ENCODE data around the gene ZNF660.
A peak's percentile ranks its signal among the peaks of the same experiment; 100 is the strongest.
"Not testable (repeated sequence)": the region's sequence is repeated elsewhere in the genome, so short reads cannot be mapped to it uniquely, and the experiment has no call there.

The ZNF660 gene

DNA sequence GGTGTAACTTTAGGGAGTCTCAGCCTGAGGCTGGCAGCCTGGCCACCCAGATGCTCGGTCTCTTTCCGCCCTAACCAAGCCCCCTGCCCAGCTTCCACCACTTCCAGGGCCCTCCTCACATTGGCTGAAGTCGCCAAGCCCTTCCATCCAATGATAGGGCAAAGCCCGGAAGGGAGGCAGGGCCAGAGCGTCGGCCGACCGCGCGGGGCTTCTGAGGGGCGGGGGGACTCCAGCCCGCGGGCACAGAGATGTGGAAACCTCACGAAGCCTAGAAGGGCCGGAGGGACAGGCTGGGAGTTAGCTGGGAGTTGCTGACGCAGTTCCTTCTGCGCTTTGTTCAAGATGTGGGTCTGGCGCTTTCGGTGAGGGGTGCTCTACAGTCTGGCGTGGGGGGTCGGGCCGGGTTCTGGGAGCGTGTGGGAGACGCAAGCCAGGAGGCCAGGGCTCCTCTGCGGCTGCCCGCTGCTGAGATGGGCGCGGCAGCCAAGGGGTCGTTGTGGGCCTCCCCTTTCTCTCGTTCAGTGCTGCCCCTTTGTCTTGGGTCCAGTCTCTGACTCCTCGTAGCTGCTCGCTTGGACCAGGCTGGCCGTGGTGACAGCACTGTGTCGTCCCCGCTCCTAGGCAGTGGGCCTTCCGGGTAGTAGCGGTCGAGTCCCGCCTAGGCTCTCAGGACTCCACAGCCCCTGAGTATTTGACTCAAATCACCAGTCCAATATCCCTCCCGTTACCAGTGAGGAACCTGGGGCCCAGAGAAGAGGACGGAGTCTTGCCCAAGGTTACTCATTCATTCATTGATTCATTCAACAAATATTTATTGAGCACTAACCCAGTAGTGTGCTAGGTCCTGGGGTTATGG is at the start of gene ZNF660:
TSS of gene ZNF660 (plus strand) at position 319 of the 856 bp plus-strand sequence. CDS start 9,230 bp downstream, outside the sequence.
- no peaks in the 10 kb centered on the region for H3K9me3 ChIP-seq (ENCODE audit: control insufficient read depth, low read length)
- H3K4me1 ChIP-seq (ENCODE audit: control insufficient read depth, insufficient read depth, low read length), result peaks cover 16% of the 10 kb centered on the region
- peak; percentile 53 for DNase-seq (ENCODE audit: low read depth)
- peak within 1 kb of the TSS; percentile 85 for H3K9ac ChIP-seq (ENCODE audit: low read length)
- H3K27me3 ChIP-seq (replicated peaks; ENCODE audit: control insufficient read depth, insufficient read depth, low read length), result no peaks in the 10 kb centered on the region
- peaks cover 17% of the 10 kb centered on the region for H3K36me3 ChIP-seq (ENCODE audit: control insufficient read depth, insufficient read depth, low read length, severe bottlenecking)
- peak within 1 kb of the TSS; percentile 87 for H3K4me3 ChIP-seq (ENCODE audit: low read length)

DNA sequence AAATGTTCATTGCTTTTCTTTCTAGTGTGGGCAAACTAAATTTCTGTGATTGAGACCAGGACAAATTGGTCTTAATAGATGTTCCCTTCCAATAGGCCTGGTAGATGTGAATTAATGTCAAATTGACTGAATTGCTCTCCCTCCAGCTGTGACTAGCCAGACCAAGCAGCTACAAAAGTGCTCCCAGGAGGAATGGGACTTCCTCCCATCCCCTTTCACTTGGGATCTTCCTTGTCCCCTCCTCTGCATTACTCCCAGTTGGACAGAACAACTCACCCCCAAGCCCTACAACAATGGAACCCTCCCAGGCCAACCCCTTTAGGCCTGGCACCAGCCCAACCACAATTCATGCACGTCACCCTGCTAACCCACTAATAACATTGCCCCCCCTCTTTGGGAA is 49.4 kb upstream of the ZNF660 start:
- no peak for DNase-seq (ENCODE audit: low read depth)
- H3K4me3 ChIP-seq (ENCODE audit: low read length), result no peak overlapping the region
- no peaks in the 10 kb centered on the region for H3K4me1 ChIP-seq (ENCODE audit: control insufficient read depth, insufficient read depth, low read length)
- H3K27me3 ChIP-seq (replicated peaks; ENCODE audit: control insufficient read depth, insufficient read depth, low read length), result peaks cover 51% of the 10 kb centered on the region
- no peak overlapping the region for H3K9ac ChIP-seq (ENCODE audit: low read length)
- no peaks in the 10 kb centered on the region for H3K36me3 ChIP-seq (ENCODE audit: control insufficient read depth, insufficient read depth, low read length, severe bottlenecking)
- H3K9me3 ChIP-seq (ENCODE audit: control insufficient read depth, low read length), result no peaks in the 10 kb centered on the region

DNA sequence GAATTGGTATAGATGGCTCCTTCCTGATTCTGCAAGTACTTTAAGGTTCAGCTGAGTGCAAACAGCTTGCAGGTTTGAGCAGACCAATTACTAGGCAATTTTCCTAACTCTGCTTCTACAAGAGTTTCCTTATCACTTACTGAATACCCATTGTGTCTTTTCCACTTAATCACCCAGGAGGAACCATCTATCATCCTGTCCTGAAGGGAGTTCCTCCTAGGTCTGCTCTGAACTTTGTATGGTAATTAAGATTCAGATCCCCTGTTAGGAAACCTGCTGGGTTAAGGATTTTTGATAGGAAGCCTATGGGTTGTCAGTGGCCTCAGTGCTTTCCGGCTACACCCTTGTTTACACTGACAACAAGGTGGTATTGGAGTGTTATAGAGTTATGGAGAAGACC is 40.0 kb upstream of the ZNF660 start:
- peaks cover 12% of the 10 kb centered on the region for H3K27me3 ChIP-seq (replicated peaks; ENCODE audit: control insufficient read depth, insufficient read depth, low read length)
- H3K4me1 ChIP-seq (ENCODE audit: control insufficient read depth, insufficient read depth, low read length); H3K36me3 ChIP-seq (ENCODE audit: control insufficient read depth, insufficient read depth, low read length, severe bottlenecking); H3K4me3 ChIP-seq (ENCODE audit: low read length); H3K9ac ChIP-seq (ENCODE audit: low read length); DNase-seq (ENCODE audit: low read depth); H3K9me3 ChIP-seq (ENCODE audit: control insufficient read depth, low read length): not testable (repeated sequence)

DNA sequence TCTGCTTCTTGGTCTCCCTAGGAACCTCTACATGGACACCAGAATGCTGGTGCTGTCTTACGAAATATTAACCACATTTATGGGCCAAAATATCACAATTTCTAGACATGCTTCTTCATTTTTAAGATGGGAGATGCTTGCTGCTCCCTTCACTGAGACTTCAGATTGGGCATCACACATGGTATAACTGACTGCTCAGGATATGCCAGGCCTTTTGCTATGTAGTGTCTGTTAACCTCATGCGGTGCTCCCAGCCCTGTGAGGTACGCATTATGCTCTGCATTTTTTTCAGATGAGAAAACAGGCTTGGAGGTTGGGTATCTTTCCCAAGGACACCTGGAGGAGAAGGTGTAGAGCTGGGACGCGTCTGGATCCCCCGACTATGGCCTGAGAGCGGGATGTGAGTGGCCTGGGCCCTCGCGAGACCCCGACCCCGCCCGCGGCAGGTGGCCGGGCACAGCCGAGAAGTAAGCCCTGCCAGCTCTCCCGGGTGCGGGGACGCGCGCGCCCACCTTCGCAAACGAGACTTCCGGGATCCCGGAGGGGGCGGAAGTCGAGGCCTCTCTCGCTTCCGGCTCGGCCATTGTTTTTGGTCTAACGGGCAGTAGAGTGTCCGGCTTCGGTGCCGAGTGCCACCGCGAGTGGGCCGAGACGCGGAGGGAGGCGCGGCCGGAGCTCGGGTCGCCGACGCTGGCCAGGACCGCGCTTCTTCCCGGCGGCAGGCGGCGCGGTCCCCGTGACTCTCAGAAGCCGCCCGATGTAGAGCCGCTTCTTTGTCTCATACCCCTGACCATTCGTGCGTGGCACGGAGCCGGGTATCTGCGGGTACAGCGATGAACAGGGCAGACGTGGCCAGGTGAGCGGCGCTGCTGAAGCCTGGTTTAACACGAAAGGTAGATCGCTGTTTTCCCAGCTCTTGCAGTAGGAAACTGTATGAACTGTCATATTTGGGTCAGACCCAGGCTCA is 29.9 kb upstream of the ZNF660 start, which contains the start of gene ZKSCAN7:
TSS of gene ZKSCAN7 (plus strand) at position 568 of the 967 bp plus-strand sequence. CDS start 1,855 bp downstream, outside the sequence.
- H3K36me3 ChIP-seq (ENCODE audit: control insufficient read depth, insufficient read depth, low read length, severe bottlenecking), result no peaks in the 10 kb centered on the region
- peaks cover 10% of the 10 kb centered on the region for H3K4me1 ChIP-seq (ENCODE audit: control insufficient read depth, insufficient read depth, low read length)
- peak; percentile 77 for DNase-seq (ENCODE audit: low read depth)
- peak within 1 kb of the TSS; percentile 93 for H3K4me3 ChIP-seq (ENCODE audit: low read length)
- H3K9me3 ChIP-seq (ENCODE audit: control insufficient read depth, low read length), result peaks cover 17% of the 10 kb centered on the region
- peaks cover 26% of the 10 kb centered on the region for H3K27me3 ChIP-seq (replicated peaks; ENCODE audit: control insufficient read depth, insufficient read depth, low read length)
- H3K9ac ChIP-seq (ENCODE audit: low read length), result peak within 1 kb of the TSS; percentile 92

DNA sequence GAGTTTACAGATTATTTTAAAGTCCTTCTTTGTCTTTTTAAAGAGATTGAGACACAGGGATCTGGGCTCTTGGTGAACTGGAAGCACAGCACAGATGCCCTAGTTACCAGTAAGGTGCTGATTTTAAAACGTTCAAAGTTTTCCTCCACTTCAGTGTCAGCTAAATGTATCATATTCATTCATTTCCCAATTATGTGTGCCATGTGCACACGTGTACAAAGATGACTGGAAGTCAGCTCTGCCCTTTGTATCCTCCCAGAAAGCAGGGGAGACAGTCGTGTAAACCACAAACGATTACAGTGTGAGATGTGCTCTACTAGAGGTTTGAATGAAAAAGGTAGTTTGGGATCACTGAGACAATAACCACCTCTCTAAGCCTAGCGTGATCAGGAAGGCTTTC is 29.0 kb upstream of the ZNF660 start:
- Histone ChIP-seq H3K9ac (ENCODE audit: low read length) (peak overlapping the region; percentile 92), H3K27me3 (replicated peaks; ENCODE audit: control insufficient read depth, insufficient read depth, low read length) (peaks cover 18% of the 10 kb centered on the region), H3K4me3 (ENCODE audit: low read length) (peak overlapping the region; percentile 93), H3K36me3 (ENCODE audit: control insufficient read depth, insufficient read depth, low read length, severe bottlenecking) (peaks cover under 1% of the 10 kb centered on the region), H3K4me1 (ENCODE audit: control insufficient read depth, insufficient read depth, low read length) (peaks cover 10% of the 10 kb centered on the region), H3K9me3 (ENCODE audit: control insufficient read depth, low read length) (peaks cover 17% of the 10 kb centered on the region)
- peak; percentile 13 for DNase-seq (ENCODE audit: low read depth)

DNA sequence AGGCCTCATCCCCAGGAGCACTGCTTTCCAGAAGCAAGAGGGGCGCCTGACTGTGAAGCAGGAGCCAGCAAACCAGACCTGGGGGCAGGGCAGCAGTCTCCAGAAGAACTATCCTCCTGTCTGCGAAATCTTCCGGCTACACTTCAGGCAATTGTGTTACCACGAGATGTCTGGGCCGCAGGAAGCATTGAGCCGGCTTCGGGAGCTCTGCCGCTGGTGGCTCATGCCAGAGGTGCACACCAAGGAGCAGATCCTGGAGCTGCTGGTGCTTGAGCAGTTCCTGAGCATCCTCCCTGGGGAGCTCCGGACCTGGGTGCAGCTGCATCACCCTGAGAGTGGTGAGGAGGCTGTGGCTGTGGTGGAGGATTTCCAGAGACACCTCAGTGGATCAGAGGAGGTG is 27.7 kb upstream of the ZNF660 start:
- Histone ChIP-seq H3K4me1 (ENCODE audit: control insufficient read depth, insufficient read depth, low read length) (peaks cover 10% of the 10 kb centered on the region), H3K9me3 (ENCODE audit: control insufficient read depth, low read length) (peaks cover 15% of the 10 kb centered on the region), H3K9ac (ENCODE audit: low read length) (no peak overlapping the region), H3K36me3 (ENCODE audit: control insufficient read depth, insufficient read depth, low read length, severe bottlenecking) (peaks cover 10% of the 10 kb centered on the region), H3K27me3 (replicated peaks; ENCODE audit: control insufficient read depth, insufficient read depth, low read length) (peaks cover 6% of the 10 kb centered on the region), H3K4me3 (ENCODE audit: low read length) (no peak overlapping the region)
- DNase-seq (ENCODE audit: low read depth), result no peak

DNA sequence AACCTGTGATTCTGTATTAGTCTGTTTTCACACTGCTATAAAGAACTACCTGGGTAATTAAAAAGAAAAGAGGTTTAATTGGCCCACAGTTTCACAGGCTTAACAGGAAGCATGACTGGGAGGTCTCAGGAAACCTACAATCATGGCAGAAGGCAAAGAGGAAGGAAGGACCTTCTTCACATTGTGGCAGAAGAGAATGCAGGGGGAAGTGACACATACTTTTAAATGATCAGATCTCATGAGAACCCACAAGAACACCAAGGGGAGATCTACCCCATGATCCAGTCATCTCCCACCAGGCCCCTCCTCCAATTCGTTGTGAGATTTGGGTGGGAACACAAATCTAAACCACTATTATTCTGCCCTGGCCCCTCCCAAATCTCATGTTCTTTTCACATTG is 23.7 kb upstream of the ZNF660 start:
- Histone ChIP-seq H3K9ac (ENCODE audit: low read length) (no peak overlapping the region), H3K9me3 (ENCODE audit: control insufficient read depth, low read length) (peaks cover 7% of the 10 kb centered on the region), H3K4me3 (ENCODE audit: low read length) (no peak overlapping the region), H3K27me3 (replicated peaks; ENCODE audit: control insufficient read depth, insufficient read depth, low read length) (no peaks in the 10 kb centered on the region), H3K36me3 (ENCODE audit: control insufficient read depth, insufficient read depth, low read length, severe bottlenecking) (peaks cover 22% of the 10 kb centered on the region), H3K4me1 (ENCODE audit: control insufficient read depth, insufficient read depth, low read length) (peaks cover under 1% of the 10 kb centered on the region)
- DNase-seq (ENCODE audit: low read depth), result no peak

DNA sequence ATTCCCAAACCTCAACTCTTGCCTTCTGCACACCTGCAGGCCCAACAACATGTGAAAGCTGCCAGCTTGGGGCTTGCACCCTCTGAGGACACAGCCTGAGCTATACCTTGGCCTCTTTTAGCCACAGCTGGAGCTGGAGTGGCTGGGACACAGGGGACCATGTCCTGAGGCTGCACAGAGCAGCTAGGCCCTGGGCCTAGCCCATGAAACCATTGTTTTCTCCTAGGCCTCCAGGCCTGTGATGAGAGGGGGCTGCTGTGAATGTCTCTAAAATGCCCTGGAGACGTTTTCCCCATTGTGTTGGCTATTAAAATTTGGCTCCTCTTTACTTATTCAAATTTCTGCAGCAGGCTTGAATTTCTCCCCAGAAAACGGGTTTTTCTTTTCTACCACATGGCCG is 22.6 kb upstream of the ZNF660 start:
- peaks cover 26% of the 10 kb centered on the region for H3K36me3 ChIP-seq (ENCODE audit: control insufficient read depth, insufficient read depth, low read length, severe bottlenecking)
- H3K4me1 ChIP-seq (ENCODE audit: control insufficient read depth, insufficient read depth, low read length), result no peaks in the 10 kb centered on the region
- no peak overlapping the region for H3K4me3 ChIP-seq (ENCODE audit: low read length)
- H3K9me3 ChIP-seq (ENCODE audit: control insufficient read depth, low read length), result peaks cover 7% of the 10 kb centered on the region
- H3K9ac ChIP-seq (ENCODE audit: low read length), result no peak overlapping the region
- no peaks in the 10 kb centered on the region for H3K27me3 ChIP-seq (replicated peaks; ENCODE audit: control insufficient read depth, insufficient read depth, low read length)
- no peak for DNase-seq (ENCODE audit: low read depth)

DNA sequence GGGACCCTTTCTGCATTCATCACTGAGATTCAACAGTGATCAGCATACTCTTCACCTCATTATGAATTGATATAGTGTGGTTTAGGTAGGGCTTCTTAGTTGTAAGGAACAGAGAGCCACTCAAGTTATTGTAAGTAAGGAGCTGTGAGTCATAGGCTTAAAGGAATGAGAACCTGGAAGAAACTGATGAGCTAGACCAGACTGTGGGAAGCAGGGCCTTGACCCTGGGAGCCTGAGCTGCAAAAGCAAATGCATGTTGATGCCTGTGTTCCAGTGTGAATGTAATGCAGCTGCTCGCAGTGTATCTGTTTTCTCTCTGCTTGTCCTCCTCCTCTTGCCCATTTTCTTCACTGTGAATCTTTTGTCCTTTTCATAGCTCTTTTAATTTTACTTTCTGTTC is 16.2 kb upstream of the ZNF660 start:
- H3K9me3 ChIP-seq (ENCODE audit: control insufficient read depth, low read length), result peaks cover 45% of the 10 kb centered on the region
- no peak overlapping the region for H3K4me3 ChIP-seq (ENCODE audit: low read length)
- no peak overlapping the region for H3K9ac ChIP-seq (ENCODE audit: low read length)
- no peaks in the 10 kb centered on the region for H3K4me1 ChIP-seq (ENCODE audit: control insufficient read depth, insufficient read depth, low read length)
- peak; percentile 36 for DNase-seq (ENCODE audit: low read depth)
- peaks cover 59% of the 10 kb centered on the region for H3K36me3 ChIP-seq (ENCODE audit: control insufficient read depth, insufficient read depth, low read length, severe bottlenecking)
- H3K27me3 ChIP-seq (replicated peaks; ENCODE audit: control insufficient read depth, insufficient read depth, low read length), result no peaks in the 10 kb centered on the region

DNA sequence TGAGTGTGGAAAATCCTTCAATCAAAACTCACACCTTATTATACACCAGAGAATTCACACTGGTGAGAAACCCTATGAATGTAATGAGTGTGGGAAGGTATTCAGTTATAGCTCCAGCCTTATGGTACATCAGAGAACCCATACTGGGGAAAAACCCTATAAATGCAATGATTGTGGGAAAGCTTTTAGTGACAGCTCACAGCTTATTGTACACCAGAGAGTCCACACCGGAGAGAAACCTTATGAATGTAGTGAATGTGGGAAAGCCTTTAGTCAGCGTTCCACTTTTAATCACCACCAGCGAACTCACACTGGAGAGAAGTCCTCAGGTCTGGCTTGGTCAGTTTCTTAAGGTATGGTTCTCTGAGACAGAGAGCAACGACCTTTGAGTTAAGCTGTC is 13.7 kb upstream of the ZNF660 start:
- H3K4me3 ChIP-seq (ENCODE audit: low read length), result peak overlapping the region; percentile 2
- no peaks in the 10 kb centered on the region for H3K4me1 ChIP-seq (ENCODE audit: control insufficient read depth, insufficient read depth, low read length)
- H3K9ac ChIP-seq (ENCODE audit: low read length), result no peak overlapping the region
- peaks cover 48% of the 10 kb centered on the region for H3K36me3 ChIP-seq (ENCODE audit: control insufficient read depth, insufficient read depth, low read length, severe bottlenecking)
- DNase-seq (ENCODE audit: low read depth), result no peak
- peaks cover 48% of the 10 kb centered on the region for H3K9me3 ChIP-seq (ENCODE audit: control insufficient read depth, low read length)
- no peaks in the 10 kb centered on the region for H3K27me3 ChIP-seq (replicated peaks; ENCODE audit: control insufficient read depth, insufficient read depth, low read length)

DNA sequence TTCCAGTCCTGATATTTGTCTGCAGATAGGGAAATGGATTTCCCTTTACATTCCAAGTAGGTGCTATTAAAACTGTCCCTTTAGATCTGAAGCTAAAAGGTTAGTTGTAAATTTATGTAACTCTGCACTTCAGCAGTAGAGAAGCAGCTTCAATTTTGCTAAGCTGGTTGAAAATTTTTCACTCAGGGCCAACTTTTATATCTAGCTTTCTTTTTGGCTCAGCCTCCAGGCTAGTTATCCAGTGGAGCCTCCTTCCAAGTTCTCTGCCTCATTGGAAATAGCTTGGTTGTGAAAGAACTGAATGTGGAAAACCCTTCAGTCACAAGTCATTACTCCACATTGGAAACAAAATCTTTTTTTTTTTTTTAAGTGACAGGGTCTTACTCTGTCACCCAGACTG is 8.2 kb upstream of the ZNF660 start:
- peaks cover 9% of the 10 kb centered on the region for H3K4me1 ChIP-seq (ENCODE audit: control insufficient read depth, insufficient read depth, low read length)
- DNase-seq (ENCODE audit: low read depth), result no peak
- peaks cover 13% of the 10 kb centered on the region for H3K9me3 ChIP-seq (ENCODE audit: control insufficient read depth, low read length)
- no peak overlapping the region for H3K9ac ChIP-seq (ENCODE audit: low read length)
- peaks cover 5% of the 10 kb centered on the region for H3K36me3 ChIP-seq (ENCODE audit: control insufficient read depth, insufficient read depth, low read length, severe bottlenecking)
- H3K4me3 ChIP-seq (ENCODE audit: low read length), result no peak overlapping the region
- no peaks in the 10 kb centered on the region for H3K27me3 ChIP-seq (replicated peaks; ENCODE audit: control insufficient read depth, insufficient read depth, low read length)
